ENCODE data around the gene HSD17B13.
"Not testable (repeated sequence)": the region's sequence is repeated elsewhere in the genome, so short reads cannot be mapped to it uniquely, and the experiment has no call there.

Gene HSD17B13, protein sequence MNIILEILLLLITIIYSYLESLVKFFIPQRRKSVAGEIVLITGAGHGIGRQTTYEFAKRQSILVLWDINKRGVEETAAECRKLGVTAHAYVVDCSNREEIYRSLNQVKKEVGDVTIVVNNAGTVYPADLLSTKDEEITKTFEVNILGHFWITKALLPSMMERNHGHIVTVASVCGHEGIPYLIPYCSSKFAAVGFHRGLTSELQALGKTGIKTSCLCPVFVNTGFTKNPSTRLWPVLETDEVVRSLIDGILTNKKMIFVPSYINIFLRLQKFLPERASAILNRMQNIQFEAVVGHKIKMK

DNA sequence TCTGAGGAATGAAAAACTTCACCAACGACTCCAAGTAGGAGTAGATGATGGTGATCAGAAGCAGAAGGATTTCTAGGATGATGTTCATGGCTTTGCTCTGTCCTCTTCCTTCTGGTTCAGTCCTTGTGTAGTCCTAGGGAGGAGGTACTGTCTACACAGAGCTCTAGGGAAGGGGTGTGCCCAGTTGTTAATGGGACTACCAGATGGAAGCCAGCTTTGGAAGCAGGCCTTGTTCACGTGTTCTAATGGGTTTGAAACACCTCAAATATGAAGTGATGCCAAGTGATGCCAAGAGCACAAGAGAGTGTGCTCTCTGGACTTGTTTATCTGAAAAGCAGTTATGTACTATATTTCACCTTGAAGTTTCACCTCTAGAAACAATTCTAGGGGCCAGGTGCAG lies at the start of gene HSD17B13:
HSD17B13 (minus strand) TSS at position 129 of the 400 bp plus-strand sequence; CDS start at position 88, 41 bp downstream.
- DNase-seq, result no peak

DNA sequence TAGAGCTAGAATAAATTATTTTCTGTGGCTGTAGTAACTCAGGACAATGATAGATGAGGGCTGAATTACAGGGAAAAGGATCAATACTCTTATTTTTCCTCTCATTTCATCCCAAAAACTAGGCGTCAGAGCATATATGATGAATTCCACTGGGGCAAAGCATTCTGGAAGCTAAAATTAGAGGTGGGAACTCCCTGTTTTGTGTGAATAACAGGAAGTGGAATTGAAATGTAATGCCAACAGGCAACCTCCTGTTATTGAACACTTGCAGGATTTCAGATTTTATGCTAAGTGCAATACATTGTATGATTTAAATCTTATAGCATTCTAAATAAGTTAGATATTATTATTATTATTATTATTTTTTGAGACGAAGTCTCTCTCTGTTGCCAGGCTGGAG lies 47.4 kb upstream of the HSD17B13 start:
- no peak for DNase-seq

DNA sequence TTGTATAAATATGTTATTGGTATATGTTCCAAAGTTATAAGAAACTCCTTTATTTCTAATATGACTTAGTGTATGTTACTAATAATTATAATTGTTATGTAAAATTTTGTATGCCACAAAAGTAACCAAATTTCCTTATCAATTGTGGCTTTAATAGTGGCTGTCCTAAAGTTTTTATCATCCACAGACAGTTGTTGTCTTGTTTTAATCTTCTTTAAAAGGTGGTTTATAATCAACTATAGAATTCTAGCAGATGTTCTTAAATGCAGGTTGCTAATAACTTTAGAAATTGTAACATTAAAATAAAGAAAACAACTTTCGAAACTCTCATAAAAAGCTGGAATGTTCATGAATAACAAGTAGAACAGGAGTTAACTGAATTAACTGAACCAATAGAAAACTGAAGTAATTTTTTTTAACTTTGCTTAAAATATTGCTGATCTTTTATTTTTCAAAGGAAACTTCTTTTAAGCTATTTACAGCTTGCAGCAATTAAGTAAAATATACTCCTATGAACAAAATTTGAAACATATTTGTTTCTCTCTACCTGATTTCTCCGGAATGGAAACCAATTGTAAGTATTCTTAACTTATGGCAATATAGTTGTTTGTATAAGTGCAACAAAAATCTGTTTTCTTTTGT lies 44.0 kb upstream of the HSD17B13 start:
- DNase-seq, result no peak

DNA sequence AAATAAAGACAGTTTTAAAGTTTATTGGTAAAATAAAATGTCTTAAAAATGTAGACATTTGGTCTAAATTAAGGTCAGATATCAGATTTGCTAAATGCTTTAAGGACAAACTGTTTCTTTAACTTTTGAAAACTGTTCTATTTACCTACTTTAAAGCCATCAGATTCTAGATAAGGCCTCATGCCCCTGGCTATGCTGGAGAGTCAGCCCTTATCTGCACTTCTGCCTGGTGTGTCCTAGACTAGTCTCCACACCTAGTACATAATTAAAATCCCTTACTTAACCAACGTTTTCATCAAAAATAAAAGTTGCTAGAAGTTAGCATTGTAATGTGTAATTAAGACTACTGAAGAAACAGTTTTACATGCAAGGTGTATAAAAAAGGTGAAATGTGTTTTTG lies 42.7 kb upstream of the HSD17B13 start:
- no peak for DNase-seq

DNA sequence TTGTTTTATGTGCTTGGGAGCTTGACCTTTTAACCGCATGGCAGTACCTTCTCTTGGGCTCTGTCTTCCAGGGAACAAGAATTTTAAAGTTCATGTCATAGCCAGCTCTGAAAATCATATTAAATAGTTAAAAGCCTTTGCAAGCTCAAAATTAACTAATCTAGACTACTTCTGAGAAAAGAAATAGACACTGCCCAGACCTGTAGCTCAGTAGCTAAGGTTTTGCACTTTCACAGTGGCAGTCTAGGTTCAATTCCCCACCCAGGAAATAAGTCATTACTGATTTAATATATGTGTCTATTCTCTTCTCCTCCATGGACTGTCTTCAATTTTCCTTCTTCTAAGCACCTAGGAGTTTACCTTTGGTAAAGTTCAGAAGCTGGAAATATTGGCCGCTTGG lies 40.9 kb upstream of the HSD17B13 start:
- DNase-seq, result no peak

DNA sequence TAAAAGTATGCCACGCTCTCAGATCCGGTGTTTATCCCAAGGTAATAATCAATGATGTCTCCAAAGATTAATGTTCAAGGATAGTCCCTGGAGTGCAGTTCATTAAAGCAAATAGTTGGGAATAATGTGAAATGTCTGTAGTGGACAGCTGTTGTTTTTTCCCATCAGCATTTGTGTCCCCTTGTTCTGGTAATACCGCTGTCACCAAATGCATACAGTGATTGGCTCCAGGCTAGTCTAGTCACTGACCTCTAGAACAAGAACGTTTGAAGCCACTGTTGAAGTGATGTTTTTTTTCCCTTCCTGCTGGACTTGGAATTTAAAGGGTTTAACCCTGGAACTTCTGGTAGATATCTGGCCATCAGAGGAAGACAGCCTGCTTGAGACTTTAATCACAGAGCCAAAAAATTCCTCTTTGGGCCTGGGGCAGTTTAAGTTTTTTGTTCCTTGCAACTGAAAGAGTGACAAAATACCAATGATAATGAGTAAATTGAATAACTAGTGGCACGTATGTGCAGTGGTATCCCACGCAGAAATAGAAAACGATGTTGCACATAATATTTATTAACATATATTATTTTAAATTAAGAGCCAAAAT lies 37.8 kb upstream of the HSD17B13 start:
- DNase-seq, result no peak

DNA sequence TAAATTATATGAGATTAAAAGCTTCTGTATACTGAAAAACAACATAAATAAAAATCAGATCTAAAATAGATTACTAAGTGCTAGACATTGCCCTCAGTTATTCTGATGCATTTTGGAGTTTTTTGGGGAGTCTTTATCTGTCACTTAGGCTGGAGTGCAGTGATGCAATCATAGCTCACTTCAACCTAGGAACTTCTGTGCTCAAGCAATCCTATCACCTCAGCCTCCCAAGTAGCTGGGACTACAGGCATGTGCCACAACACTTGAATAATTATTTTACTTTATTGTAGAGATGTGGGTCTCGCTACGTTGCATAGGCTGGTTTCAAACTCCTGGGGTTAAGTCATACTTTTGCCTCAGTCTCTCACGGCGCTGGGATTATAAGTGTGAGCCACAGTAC lies 36.6 kb upstream of the HSD17B13 start:
- DNase-seq, result no peak

DNA sequence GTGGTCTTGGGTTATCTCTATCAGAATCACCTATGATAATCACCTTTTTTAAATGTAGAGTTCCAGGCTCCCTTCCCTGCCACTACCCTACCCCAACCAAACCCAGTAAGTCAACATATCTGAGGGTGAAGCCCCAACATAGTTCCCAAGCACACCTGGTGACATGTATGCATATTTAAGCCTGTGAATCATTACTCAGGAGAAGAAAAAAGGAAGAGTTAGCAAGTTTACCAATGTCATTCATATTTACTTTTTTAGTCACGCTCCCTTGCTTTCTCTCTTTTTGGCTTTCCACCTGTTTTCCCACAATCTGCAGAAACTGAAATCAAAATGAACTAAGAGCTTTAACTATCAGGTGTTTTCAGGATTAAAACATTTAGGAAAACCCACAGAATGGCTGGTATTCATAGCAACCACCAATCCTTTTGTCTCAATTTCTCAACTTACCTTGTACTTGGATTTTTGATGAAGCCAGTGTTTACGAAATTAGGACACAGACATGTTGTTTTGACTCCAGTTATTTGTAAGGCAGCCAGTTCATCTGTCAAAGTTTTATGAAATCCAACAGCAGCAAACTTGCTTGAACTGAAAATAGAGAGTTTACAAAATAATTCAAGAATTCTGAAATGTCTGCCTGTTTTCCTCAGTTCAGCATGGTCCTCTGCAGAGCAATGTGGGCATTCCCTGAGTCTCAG lies 34.3 kb upstream of the HSD17B13 start:
- no peak for DNase-seq

DNA sequence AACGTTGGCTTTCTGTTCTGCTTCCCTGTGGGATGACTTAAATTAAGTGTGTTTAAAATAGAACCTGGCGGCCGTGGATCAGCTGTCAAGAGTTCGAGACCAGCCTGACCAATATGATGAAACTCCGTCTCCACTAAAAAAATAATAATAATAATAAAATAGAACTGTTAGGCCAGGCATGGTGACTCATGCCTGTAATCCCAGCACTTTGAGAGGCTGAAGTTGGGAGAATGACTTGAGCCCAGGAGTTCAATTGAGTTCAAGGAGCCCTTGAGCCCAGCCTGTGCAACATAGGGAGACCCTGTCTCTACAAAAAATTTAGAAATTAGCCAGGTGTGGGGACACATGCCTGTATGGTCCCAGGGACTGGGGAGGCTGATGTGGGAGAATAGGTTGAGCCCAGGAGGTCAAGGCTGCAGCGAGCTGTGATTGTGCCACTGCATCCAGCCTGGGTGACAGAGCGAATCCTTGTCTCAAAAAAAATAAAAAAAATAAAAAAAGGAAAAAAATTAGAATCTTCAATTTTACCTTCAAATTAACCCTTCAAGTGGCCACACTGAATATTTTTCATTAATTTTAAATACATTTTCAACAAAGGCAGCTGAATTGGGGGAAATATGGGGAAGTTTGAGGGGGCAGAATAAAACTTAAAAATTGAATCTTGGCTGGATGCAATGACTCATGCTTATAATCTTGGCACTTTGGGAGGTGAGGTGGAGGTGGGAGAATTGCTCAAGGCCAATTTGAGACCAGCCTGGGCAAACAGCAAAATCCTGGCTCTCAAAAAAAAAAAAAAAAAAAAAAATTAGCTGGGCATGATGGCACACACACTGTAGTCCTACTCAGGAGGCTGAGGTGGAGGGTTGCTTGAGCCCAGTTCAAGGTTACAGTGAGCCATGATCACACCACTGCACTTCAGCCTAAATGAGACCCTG lies 31.8 kb upstream of the HSD17B13 start:
- DNase-seq, result no peak

DNA sequence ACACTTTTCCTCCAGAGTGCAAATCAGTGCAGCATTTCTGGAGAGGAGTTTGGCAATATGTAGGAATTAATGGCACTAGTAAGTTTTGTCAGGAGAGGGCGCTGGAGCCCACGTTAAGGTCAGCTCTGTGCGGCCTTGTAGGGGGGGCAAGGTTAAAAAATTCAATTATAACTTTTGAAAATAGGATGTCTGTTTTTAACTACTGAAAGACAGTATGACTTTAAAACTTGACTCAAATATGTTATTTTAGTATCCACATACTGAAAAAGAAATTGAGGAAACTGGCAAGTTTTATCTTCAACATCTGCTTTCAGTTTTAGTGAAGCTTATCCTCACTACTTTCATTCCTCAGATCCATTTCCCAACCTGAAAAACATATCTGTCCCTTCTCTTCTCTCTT lies 30.9 kb upstream of the HSD17B13 start:
- DNase-seq, result no peak

DNA sequence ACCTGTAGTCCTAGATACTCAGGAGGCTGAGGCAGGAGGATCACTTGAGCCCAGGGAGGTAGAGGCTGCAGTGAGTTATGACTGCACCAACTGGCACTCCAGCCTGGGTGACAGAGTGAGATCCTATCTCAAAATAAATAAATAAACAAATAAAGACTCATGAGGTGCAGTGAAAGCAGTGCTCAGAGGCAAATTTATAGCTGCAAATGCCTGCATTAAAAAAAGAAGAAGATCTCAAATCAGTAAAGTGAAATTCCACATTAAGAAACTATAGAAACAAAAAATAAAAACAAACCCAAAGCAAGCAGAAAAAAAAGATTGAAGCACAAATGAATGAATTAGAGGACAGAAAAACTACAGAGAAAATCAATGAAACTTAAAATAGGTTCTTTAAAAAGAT lies 22.5 kb upstream of the HSD17B13 start:
- DNase-seq, result no peak

DNA sequence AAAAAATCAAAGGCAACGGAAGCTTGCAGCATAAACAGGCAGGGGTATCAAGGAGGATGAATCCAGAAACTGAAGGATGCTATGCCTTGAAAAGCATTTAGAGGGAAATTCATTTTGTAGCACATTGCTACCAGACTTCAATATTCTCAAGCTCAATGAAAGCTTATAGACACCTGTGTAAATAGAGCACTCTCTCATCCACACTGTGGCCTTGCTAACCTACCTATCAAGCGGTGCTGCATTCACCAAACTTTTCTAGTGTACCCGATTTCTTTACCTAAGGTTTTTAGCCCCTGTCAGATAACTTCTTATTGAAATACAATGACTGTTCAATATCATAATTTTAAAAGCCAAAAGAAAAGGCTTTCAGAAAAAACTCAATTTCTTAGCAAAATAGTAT lies 20.2 kb upstream of the HSD17B13 start:
- no peak for DNase-seq

DNA sequence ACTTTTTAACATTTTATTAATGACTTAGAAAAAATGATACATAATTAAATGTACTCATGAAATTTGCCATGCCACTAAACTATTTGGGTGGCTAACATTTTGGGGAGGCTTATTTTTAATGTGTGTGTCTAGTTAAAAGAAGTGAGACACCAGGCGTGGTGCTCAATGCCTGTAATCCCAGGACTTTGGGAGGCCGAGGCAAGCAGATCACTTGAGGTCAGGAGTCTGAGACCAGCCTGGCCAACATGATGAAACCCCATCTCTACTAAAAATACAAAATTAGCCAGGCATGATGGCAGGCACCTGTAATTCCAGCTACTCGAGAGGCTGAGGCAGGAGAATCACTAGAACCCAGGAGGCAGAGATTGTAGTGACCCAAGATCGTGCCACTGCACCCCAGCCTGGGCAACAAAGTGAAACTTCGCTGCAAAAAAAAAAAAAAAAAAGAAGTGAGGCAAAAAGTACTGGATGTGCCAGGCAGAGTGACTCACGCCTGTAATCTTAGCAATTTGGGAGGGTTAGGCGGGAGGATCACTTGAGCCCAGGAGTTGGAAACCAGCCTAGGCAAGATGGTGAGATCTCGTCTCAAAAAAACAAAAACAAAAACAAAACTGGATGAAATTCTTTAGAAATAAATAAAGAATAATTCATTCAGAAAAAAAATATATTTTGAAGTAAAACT lies 19.4 kb upstream of the HSD17B13 start:
- not testable (repeated sequence) for DNase-seq

DNA sequence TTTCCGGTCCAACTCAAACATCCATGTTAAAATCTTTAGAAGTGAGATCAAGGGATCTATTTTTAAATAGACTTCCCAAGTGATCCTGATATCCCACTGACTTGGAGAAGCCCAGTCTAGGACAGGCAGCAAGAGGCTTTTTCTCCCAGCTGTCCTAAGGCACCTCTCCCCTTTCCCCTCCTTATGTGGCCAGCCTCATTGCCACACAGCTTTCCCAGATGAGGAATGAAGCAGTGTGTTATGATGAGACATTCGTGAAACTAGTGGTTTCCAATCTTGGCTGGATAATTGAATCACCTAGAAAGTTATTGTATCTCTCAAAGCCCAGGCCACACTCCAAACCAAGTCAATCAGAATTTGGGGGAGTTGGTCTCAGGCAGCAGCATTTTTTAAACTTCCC lies 16.8 kb upstream of the HSD17B13 start:
- no peak for DNase-seq

DNA sequence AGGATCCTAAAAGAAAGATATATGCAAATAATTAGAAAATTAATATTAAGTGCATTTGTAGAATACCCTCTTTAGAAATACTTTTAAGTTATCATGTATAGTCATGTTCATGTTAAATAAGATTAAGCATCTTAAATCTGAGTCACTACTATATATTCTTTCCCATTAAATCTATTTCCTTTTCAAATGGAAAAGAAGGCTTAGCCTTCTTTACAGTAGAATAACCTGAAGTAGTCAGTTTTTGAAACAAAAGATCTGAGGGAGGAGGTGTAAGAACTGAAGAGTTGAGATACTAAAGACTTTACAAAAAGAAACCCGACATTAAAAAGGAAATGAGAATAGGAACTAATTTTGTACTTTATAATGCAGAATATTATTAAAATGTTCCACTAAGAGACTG lies 14.7 kb upstream of the HSD17B13 start:
- no peak for DNase-seq

DNA sequence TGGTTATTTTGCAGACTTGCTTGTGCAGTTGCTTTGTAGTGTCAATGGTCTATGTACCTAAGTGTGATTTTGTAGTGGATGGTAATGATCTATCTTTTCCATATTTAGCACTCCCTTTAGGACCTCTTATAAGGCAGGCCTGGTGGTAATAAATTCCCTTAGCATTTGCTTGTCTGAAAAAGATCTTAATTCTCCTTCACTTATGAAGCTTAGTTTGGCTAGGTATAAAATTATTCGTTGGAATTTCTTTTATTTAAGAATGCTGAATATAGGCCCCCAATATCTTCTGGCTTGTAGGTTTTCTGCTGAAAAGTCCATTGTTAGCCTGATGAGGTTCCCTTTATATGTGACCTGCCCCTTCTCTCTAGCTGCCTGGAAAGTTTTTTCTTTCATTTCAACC lies 10.6 kb upstream of the HSD17B13 start:
- DNase-seq, result no peak

DNA sequence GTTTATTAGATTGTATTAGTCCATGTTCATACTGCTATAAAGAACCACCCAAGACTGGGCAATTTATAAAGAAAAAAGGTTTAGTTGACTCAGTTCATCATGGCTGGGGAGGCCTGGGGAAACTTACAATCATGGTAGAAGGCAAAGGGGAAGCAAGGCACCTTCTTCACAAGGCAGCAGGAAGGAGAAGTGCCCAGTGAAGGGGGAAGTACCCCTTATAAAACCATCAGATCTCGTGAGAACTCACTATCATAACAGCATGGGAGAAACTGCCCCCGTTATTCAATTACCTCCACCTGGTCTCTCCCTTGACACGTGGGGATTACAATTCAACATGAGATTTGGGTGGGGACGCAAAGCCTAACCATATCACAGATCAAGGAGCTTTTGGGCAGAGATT lies 8.1 kb upstream of the HSD17B13 start:
- no peak for DNase-seq

DNA sequence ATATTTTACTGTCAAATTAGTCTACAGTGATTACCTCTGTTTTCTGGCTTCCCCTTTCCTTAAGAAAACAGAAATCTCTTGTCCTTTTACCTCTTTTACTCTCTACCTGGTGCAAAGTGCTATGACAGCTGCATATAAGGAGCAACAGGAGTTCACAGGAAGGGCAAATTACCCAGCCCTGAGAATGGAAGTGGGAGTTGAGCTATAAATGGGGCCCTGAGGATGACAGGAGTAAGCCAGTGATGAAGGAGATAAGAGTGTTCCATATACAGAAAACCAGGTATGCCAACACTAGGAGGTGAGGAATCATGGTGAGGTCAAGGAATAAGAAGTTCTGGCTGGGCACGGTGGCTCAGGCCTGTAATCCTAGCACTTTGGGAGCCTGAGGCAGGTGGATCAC lies 4.5 kb upstream of the HSD17B13 start:
- DNase-seq, result no peak

DNA sequence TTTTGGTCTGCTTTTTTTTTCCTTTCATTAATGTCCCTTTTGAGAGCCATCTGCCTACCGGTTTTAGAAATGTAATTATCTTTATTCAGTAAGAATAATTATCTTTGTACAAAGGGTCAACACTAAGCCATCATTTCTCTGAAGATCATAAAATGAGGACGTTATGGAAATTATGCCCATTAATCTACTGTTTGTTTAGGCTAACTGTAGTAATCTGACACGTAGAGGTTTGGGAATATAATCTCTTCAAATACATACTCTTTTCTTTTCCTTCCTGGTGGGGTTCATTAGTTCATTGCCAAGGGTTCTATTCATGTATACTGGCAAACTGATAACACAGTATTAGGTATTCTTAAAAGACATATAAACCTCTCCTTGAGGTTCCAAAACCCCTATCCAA lies 3.8 kb upstream of the HSD17B13 start:
- no peak for DNase-seq

DNA sequence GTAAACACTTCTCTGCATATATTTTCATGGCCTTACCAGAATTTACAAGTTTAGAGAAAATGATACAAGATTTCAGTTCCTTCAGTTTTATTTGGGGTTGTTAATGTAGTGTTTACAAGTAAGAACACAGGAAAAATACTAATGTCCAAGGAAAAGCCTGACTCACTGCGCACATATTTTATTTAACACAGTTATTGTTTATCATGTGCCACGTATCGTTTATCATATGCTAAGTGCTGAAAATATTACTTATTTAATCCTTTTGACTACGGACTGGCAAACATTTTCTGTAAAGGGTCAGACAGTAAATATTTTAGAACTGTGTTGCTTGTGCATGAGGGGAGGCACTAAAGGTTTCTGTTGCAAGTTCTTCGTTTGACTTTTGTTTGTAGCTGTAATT lies 794 bp downstream of the HSD17B13 start:
- no peak for DNase-seq

DNA sequence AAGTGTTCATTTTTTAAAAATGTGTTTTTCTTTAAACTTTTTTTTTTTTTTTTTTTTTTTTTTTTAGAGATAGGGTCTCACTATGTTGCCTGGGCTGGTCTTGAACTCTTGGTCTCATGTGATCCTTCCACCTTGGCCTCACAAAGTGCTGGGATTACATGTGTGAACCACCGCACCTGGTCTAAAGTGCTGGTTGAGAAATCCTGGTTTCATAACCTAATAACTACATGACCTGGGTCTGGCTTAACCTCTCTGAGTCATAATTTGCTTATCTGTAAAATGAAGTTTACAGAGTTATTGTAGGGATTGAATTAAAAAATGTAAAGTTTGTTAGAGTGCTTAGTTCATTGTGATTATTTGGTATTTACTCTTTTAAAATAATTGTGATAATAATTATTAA lies 5.2 kb downstream of the HSD17B13 start:
- no peak for DNase-seq

DNA sequence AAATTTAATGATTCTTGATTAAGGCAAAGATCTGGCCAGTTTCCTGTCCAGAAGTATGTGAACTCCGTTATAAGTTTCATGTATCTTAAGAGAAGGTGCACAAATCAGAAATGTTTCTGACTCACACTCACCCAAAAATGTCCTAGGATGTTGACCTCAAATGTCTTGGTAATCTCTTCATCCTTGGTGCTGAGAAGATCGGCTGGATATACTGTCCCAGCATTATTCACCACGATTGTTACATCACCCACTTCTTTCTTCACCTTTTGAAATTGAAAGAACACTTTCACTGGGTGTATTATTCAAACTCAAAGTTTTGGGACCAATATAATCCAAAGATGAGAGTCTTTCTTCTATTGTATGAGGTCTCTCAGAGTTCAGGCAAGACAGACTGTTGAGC lies 5.7 kb downstream of the HSD17B13 start:
- no peak for DNase-seq

Data from activated effector memory CD4-positive, alpha-beta T cell treated with anti-CD3 and anti-CD28 coated beads, Interleukin-2, amount 50 U/mL, for 16 hours (primary cell).